HG02588 (cell line): ENCODE data around the gene FOXL1.

Source experiments
- ATAC-seq: cut with Tn5 transposase; IDR thresholded peaks from one replicate; pipeline ENCODE4 v1.9.1; 2021; ENCODE audit warnings: mild to moderate bottlenecking, moderate library complexity; ENCODE audit not compliant: unreplicated experiment

FOXL1 gene

DNA sequence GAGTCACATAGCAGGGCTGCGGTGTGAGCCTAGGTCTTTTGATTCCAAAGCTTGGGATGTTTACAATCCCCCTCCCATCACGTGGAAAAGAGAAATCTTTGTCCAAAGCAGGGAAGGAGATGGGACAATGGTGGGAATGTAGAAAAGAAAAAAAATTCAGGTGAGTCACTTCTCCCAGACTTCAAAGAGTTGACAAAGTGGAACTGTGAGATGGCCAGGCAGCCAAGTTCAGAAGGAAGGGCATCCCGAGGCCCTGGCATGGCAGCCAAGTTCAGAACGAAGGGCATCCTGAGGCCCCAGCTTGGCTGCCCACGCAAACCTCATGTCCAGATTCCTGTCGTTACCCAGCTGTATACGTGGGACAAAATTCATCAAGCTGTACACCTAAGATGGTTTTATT is 47.5 kb downstream of the FOXL1 start:
- no peak for ATAC-seq

DNA sequence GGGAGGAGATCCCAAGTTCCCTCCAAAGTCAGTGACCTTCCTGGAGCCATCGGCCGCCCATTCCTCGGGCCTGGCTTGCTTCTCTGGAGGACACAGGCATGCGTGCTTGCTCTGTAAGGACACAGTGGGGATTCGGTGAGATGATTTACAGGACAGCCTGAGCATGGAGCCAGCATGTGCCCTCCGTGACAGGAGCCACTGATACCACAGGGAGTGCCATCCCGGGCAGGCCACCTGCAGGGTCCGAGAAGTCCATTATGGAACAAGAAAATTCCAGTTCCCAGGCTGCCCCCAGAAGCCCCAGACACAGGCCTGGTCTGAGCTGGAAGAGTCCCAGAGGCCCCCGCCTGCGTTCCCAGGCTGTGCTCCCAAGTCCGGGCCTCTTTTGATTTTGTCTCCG is 47.9 kb downstream of the FOXL1 start:
- ATAC-seq, result no peak

- no peak for ATAC-seq
Observed at GRCh38 chr16:86626966-86627365, 48.6 kb downstream of the FOXL1 start.

DNA sequence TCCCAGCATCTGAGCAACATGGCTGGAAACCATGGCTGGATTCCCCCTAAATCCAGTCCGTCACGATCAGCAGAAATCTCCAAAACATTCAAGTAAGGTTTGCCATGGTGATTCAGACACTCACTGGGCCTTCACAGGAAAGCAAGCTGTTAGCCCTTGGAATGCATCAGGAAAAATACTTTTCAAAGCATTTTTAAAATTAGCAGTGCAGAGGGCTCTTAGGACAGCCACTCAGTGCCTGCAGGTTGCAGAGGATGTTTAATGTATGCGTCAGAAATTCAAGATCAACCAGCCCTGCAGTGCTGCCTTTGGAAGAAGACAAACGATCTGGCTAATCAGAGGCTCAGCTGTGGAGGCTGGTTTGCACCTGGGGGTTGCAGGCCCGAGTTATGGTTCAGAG is 50.3 kb downstream of the FOXL1 start:
- ATAC-seq, result no peak

GRCh38 chr16:86630471-86630870 is 52.1 kb downstream of the FOXL1 start:
- no peak for ATAC-seq

DNA sequence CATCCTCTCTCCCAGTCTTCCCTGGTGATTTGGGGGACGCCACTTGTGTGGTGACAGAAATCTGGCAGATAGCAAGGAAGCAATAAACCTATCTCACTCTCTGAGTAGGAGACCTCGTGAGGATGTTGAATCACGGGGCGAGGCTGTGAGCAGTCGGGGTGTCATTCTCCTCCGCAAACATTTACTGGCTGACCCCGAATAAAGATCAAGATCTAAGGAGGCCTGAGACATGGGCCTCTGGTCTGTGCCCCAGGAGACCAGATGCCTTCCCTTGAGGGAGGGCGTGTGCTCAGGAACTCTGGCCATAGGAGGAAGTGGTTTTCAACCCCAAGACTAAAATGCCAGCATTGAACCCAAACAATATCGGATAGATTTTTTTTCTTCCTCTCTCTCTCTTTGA is 53.1 kb downstream of the FOXL1 start:
- no peak for ATAC-seq
